GM21717 (cell line): ENCODE results near the gene DENND1A.

Source experiments
- ATAC-seq: cut with Tn5 transposase; IDR thresholded peaks from one replicate; pipeline ENCODE4 v1.9.1; 2021; ENCODE audit warnings: mild to moderate bottlenecking, moderate library complexity; ENCODE audit not compliant: unreplicated experiment

Gene DENND1A

GRCh38 chr9:123658792-123659191 lies 271.1 kb downstream of the DENND1A start:
- ATAC-seq: no peak

- ATAC-seq: no peak
Observed at GRCh38 chr9:123657941-123658340, 272.0 kb downstream of the DENND1A start.

- no peak for ATAC-seq
Observed at GRCh38 chr9:123657099-123657498, 272.8 kb downstream of the DENND1A start.

GRCh38 chr9:123656565-123656964 lies 273.4 kb downstream of the DENND1A start:
- no peak for ATAC-seq

GRCh38 chr9:123655681-123656423 lies 274.1 kb downstream of the DENND1A start:
- no peak for ATAC-seq

- ATAC-seq: no peak
Observed at GRCh38 chr9:123654994-123655637, 274.8 kb downstream of the DENND1A start.

GRCh38 chr9:123654218-123654993 lies 275.5 kb downstream of the DENND1A start:
- ATAC-seq: no peak

GRCh38 chr9:123652416-123652815 lies 277.5 kb downstream of the DENND1A start:
- no peak for ATAC-seq

GRCh38 chr9:123651871-123652270 lies 278.1 kb downstream of the DENND1A start:
- ATAC-seq: no peak

GRCh38 chr9:123651273-123651672 lies 278.7 kb downstream of the DENND1A start:
- ATAC-seq: no peak

GRCh38 chr9:123649909-123650308 lies 280.0 kb downstream of the DENND1A start:
- ATAC-seq: no peak

- no peak for ATAC-seq
Observed at GRCh38 chr9:123647145-123647544, 282.8 kb downstream of the DENND1A start.

GRCh38 chr9:123645762-123646161 lies 284.2 kb downstream of the DENND1A start:
- ATAC-seq: no peak

- no peak for ATAC-seq
Observed at GRCh38 chr9:123645126-123645525, 284.8 kb downstream of the DENND1A start.

- ATAC-seq: no peak
Observed at GRCh38 chr9:123643518-123643917, 286.4 kb downstream of the DENND1A start.

- no peak for ATAC-seq
Observed at GRCh38 chr9:123642291-123643278, 287.3 kb downstream of the DENND1A start.

GRCh38 chr9:123640792-123641222 lies 289.1 kb downstream of the DENND1A start:
- no peak for ATAC-seq

GRCh38 chr9:123639743-123640142 lies 290.2 kb downstream of the DENND1A start:
- ATAC-seq: no peak

GRCh38 chr9:123637945-123638634 lies 291.8 kb downstream of the DENND1A start:
- ATAC-seq: no peak

- no peak for ATAC-seq
Observed at GRCh38 chr9:123637606-123637944, 292.4 kb downstream of the DENND1A start.
